ENCODE data around the gene SH3RF3.

SH3RF3 gene

GRCh38 chr2:109318150-109318948 lies 189.3 kb downstream of the SH3RF3 start:
- no peak for DNase-seq

GRCh38 chr2:109318949-109319342 lies 189.9 kb downstream of the SH3RF3 start:
- no peak for DNase-seq

- no peak for DNase-seq
These were observed 191.4 kb downstream of the SH3RF3 start for GRCh38 chr2:109320195-109320922.

GRCh38 chr2:109321570-109321969 lies 192.6 kb downstream of the SH3RF3 start:
- no peak for DNase-seq

- DNase-seq: no peak
These were observed 193.1 kb downstream of the SH3RF3 start for GRCh38 chr2:109322111-109322510.

- DNase-seq: no peak
These were observed 193.6 kb downstream of the SH3RF3 start for GRCh38 chr2:109322641-109323040.

GRCh38 chr2:109324861-109325260 lies 195.9 kb downstream of the SH3RF3 start:
- DNase-seq: no peak

- no peak for DNase-seq
These were observed 196.6 kb downstream of the SH3RF3 start for GRCh38 chr2:109325570-109325969.

- DNase-seq: no peak
These were observed 197.3 kb downstream of the SH3RF3 start for GRCh38 chr2:109326306-109326705.

- no peak for DNase-seq
These were observed 201.1 kb downstream of the SH3RF3 start for GRCh38 chr2:109330056-109330455.

- DNase-seq: no peak
These were observed 202.1 kb downstream of the SH3RF3 start for GRCh38 chr2:109331081-109331480.

GRCh38 chr2:109331896-109332848 lies 203.2 kb downstream of the SH3RF3 start:
- peak in 1 of 2 donors; percentile 46 for DNase-seq

- no peak for DNase-seq
These were observed 203.9 kb downstream of the SH3RF3 start for GRCh38 chr2:109332880-109333279.

GRCh38 chr2:109333414-109334210 lies 204.6 kb downstream of the SH3RF3 start:
- DNase-seq: no peak

- no peak for DNase-seq
These were observed 206.7 kb downstream of the SH3RF3 start for GRCh38 chr2:109335631-109336176.

- no peak for DNase-seq
These were observed 207.3 kb downstream of the SH3RF3 start for GRCh38 chr2:109336296-109336695.

GRCh38 chr2:109337221-109337620 lies 208.2 kb downstream of the SH3RF3 start:
- no peak for DNase-seq

GRCh38 chr2:109339519-109339966 lies 210.5 kb downstream of the SH3RF3 start:
- no peak for DNase-seq

GRCh38 chr2:109340381-109340780 lies 211.4 kb downstream of the SH3RF3 start:
- DNase-seq: no peak

- DNase-seq: no peak
These were observed 212.6 kb downstream of the SH3RF3 start for GRCh38 chr2:109341355-109342255.

Data from stimulated activated CD4-positive, alpha-beta T cell treated with anti-CD3 and anti-CD28 coated beads, Interleukin-2, amount 100 ng/mL, for 24 hours (primary cell).